Spleen (tissue), 11 donors: ENCODE data around the gene PRRG2. TPM values are rescaled to one million over a fixed set of nuclear protein-coding genes. Genes with fewer than 3 reads are reported as not detected.
A peak's percentile ranks its signal among the peaks of the same experiment; 100 is the strongest.
"Not testable (repeated sequence)": the region's sequence is repeated elsewhere in the genome, so short reads cannot be mapped to it uniquely, and the experiment has no call there.

Experiments used
- DNase-seq: peaks from one replicate; pipeline ENCODE4 v3.0.0-alpha.2; 2020
- H3K27ac ChIP-seq, 8 donors: fragments of 200-600 bp; sonication (generic) in 7 of 8; 1 replicate in 4 of 8; 2 replicates in 4 of 8; pipeline versions ENCODE4 v1.5.0 to v1.8.0; 2016 to 2021; ENCODE audit warnings: inconsistent platforms in 4 of 8, mild to moderate bottlenecking in 4 of 8, moderate library complexity in 1 of 8
- H3K27me3 ChIP-seq, 7 donors: fragments of 200-600 bp; sonication (generic) in 6 of 7; replicated peaks in 1 of 7; 1 replicate in 4 of 7; 2 replicates in 3 of 7; pipeline versions ENCODE4 v1.5.0 to v1.8.0; 2016 to 2021; ENCODE audit warnings: inconsistent platforms in 3 of 7, mild to moderate bottlenecking in 1 of 7
- H3K36me3 ChIP-seq, 6 donors: fragments of 200-600 bp; sonication (generic) in 5 of 6; 1 replicate in 4 of 6; 2 replicates in 2 of 6; pipeline versions ENCODE4 v1.5.0 to v1.8.0; 2016 to 2021; ENCODE audit warnings: inconsistent platforms in 2 of 6
- H3K4me1 ChIP-seq, 6 donors: fragments of 200-600 bp; sonication (generic) in 5 of 6; 1 replicate in 3 of 6; 2 replicates in 3 of 6; pipeline versions ENCODE4 v1.5.0 to v1.8.0; 2016 to 2021; ENCODE audit warnings: inconsistent platforms in 3 of 6
- H3K4me3 ChIP-seq, 8 donors: fragments of 200-600 bp; sonication (generic) in 7 of 8; 1 replicate in 4 of 8; 2 replicates in 4 of 8; pipeline versions ENCODE4 v1.5.0 to v1.8.0; 2016 to 2021; ENCODE audit warnings: inconsistent platforms in 4 of 8, mild to moderate bottlenecking in 4 of 8, moderate library complexity in 2 of 8
- H3K9me3 ChIP-seq, 8 donors: fragments of 200-600 bp; sonication (generic) in 7 of 8; 1 replicate in 4 of 8; 2 replicates in 4 of 8; pipeline versions ENCODE4 v1.5.0 to v1.8.0; 2016 to 2021; ENCODE audit warnings: inconsistent platforms in 4 of 8
- POLR2A ChIP-seq, 3 donors: fragments of 450-650 bp; IDR thresholded peaks; one replicate each; pipeline ENCODE4 v1.5.1; 2017; ENCODE audit warnings: antibody characterized with exemption in 3 of 3, mild to moderate bottlenecking in 1 of 3
- POLR2AphosphoS5 ChIP-seq, 3 donors: sonication (generic); formaldehyde crosslinking; IDR thresholded peaks; one replicate each; pipeline ENCODE4 v1.5.1; 2017; ENCODE audit warnings: antibody characterized with exemption in 3 of 3
- WGBS, 5 donors: extraction: QIAGEN DNeasy Blood & Tissue Kit in 3 of 5; methylation state at CpG; one replicate each; pipeline versions ENCODE4 v1.1.5 to v1.1.7; 2013 to 2018; 5-methylcytosine and 5-hydroxymethylcytosine counted together
- intact Hi-C: fragments of 100-400 bp; cut with DNase I; formaldehyde crosslinking; loops from one replicate; pipeline ENCODE4 v1.15.0; 2023; ENCODE audit warnings: low total_unique reads
- polyA plus RNA-seq, 3 donors: library from polyadenylated mRNA; stranded (reverse); fragments of 200-250 nt; gene quantifications; one replicate each; pipeline ENCODE4 v1.2.1, GENCODE V29; 2013
- total RNA-seq, 7 donors: library from RNA; depleted of rRNA in 3 of 7; stranded (reverse); fragments of >200 nt in 3 of 7; fragmentation: NEBNext Ultra II Directional in 4 of 7; extraction: Animal tissue kit (Norgen Biotek cat#: 25700) in 4 of 7; gene quantifications; one replicate each; pipeline versions ENCODE4 v1.1.0 to v1.2.1, GENCODE V29; 2016 to 2021
- TF ChIP-seq, protein P1 (sequence below), 11 experiments: fragments of 200-600 bp in 7 of 11; fragments of 450-650 bp in 4 of 11; sonication (generic) in 4 of 11; IDR thresholded peaks in 8 of 11; conservative IDR thresholded peaks in 3 of 11; 1 replicate in 7 of 11; 2 replicates in 4 of 11; pipeline versions ENCODE4 v1.4.0 to v1.8.0; 2016 to 2021; ENCODE audit warnings: antibody characterized with exemption in 11 of 11, inconsistent platforms in 4 of 11, mild to moderate bottlenecking in 1 of 11
- donor health status: healthy with polysubstance abuse.
- donor health status: DM: no; HTN: no; CAD: no; lungs with moderate emphysema.
- donor health status: DM: no; HTN: no; CAD: no.
- donor health status: Bipolar disorder and iron deficiency.
- donor health status: healthy.
- donor health status: DM: no; HTN: no; CAD: no.
- donor health status: DM: yes; HTN: yes; CAD: no.

PRRG2 gene
- total and polyA plus RNA-seq, 10 donors, result 0.37 to 7.9 (median 1.3) TPM

DNA sequence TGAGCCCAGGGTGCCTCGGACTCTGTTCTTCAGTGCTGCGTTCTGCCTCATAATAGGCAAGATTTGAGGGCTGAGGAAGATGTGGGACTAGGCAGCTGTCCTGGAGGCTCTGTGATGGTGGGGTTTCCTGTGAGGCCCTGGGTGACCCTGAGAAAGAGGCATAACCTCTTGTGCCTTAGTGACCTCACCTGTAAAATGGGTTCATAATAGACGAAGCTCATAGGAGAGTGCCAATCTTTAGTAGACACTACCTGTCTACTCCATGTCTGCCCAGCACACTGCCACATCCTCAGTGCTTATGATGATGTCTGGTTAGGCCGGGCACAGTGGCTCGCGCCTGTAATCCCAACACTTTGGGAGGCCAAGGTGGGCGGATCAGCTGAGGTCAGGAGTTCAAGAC lies 35.4 kb downstream of the PRRG2 start:
- H3K4me3 ChIP-seq, result no peak overlapping the region
- DNase-seq, result no peak
- TF ChIP-seq POLR2AphosphoS5 (IDR thresholded peaks at IDR 0.05), result no peak
- TF ChIP-seq, protein P1, sequence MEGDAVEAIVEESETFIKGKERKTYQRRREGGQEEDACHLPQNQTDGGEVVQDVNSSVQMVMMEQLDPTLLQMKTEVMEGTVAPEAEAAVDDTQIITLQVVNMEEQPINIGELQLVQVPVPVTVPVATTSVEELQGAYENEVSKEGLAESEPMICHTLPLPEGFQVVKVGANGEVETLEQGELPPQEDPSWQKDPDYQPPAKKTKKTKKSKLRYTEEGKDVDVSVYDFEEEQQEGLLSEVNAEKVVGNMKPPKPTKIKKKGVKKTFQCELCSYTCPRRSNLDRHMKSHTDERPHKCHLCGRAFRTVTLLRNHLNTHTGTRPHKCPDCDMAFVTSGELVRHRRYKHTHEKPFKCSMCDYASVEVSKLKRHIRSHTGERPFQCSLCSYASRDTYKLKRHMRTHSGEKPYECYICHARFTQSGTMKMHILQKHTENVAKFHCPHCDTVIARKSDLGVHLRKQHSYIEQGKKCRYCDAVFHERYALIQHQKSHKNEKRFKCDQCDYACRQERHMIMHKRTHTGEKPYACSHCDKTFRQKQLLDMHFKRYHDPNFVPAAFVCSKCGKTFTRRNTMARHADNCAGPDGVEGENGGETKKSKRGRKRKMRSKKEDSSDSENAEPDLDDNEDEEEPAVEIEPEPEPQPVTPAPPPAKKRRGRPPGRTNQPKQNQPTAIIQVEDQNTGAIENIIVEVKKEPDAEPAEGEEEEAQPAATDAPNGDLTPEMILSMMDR (IDR thresholded peaks at IDR 0.05 in 8 of 11, conservative IDR thresholded peaks at IDR 0.05 in 3 of 11), result no peak
- TF ChIP-seq POLR2A (IDR thresholded peaks at IDR 0.05), result no peak
- 95 to 99% (median 97%) methylated on average over 5 to 7 of the region's 7 CpGs for WGBS, 5 donors
- peaks cover 0 to 6% (median 0%) of the 10 kb centered on the region in 8 donors for H3K9me3 ChIP-seq
- peaks cover 0 to 31% (median 22%) of the 10 kb centered on the region in 6 donors for H3K4me1 ChIP-seq
- H3K36me3 ChIP-seq, result peaks cover 0 to 95% (median 61%) of the 10 kb centered on the region in 6 donors
- H3K27ac ChIP-seq, result no peak overlapping the region
- intact Hi-C loops, result no loop called here
- no peaks in the 10 kb centered on the region for H3K27me3 ChIP-seq

DNA sequence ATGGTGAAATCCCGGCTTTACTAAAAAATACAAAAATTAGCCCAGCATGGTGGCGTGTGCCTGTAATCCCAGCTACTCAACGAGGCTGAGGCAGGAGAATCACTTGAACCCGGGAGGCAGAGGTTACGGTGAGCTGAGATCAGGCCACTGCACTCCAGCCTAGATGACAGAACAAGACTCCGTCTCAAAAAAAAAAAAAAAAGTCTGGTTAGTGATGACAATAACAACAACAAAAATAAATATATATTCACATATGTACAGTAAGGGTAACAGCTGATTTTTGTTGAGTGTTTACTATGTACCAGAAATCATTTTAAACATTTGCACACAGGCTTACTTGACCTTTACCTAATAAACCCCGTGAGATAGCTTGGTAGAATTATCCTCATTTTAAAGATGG lies 35.8 kb downstream of the PRRG2 start:
- DNase-seq, result no peak
- H3K36me3 ChIP-seq, result peaks cover 0 to 98% (median 65%) of the 10 kb centered on the region in 6 donors
- peaks cover 0 to 29% (median 20%) of the 10 kb centered on the region in 6 donors for H3K4me1 ChIP-seq
- TF ChIP-seq POLR2AphosphoS5 (IDR thresholded peaks at IDR 0.05) (no peak), POLR2A (IDR thresholded peaks at IDR 0.05) (no peak)
- TF ChIP-seq, protein P1 (IDR thresholded peaks at IDR 0.05 in 8 of 11, conservative IDR thresholded peaks at IDR 0.05 in 3 of 11), result no peak
- H3K4me3 ChIP-seq, result no peak overlapping the region
- 89 to 99% (median 93%) methylated on average over 7 of the region's 7 CpGs for WGBS, 5 donors
- intact Hi-C loops, result no loop called here
- H3K27me3 ChIP-seq, result no peaks in the 10 kb centered on the region
- no peak overlapping the region for H3K27ac ChIP-seq
- peaks cover 0 to 6% (median 0%) of the 10 kb centered on the region in 8 donors for H3K9me3 ChIP-seq

- intact Hi-C loops, result not testable (repeated sequence)
- WGBS, 5 donors, result 90 to 97% (median 93%) methylated on average over 13 of the region's 13 CpGs
Measured at GRCh38 chr19:49617860-49618259, 36.7 kb downstream of the PRRG2 start.

DNA sequence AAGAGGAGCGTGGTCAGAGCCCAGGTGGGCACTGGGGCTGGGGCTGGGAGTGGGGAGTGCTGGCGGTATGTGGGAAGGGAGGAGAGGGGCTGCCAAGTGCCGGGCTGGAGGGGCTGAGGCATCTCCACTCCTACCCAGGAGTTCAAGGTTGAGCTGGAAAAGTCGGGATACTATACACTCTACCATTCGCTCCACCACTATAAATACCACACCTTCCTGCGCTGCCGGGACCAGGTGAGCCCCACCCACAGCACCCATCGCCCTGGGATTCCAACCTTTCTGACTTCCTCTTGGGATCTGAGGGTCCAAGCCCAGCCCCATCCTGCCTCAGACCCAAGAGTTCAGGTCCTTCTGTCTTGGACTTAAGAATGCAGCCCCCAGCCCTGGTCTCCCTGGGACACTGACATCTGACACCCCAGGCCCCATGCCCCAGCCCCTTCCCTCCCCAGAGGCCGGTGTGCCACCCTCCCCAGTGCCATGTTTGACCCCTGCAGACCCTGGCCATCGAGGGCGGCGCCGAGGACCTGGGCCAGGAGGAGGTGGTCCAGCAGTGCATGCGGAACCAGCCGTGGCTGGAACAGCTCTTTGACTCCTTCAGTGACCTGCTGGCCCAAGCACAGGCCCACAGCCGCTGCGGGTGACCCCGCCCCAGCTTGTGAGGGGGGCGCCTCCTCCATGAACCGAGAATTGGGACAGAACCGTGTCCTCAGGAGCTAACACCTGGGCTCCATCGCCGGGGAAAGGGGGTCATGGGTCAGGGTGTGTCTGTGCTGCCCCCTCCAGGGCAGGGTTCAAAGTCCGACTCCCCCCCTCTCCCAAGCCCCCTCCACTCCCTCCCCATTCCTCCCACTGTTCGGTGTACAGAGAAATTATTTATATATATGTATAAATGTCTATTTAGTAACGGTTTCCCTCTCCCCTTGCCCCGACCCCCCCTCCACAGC lies 44.1 kb downstream of the PRRG2 start:
- Histone ChIP-seq H3K9me3 (no peaks in the 10 kb centered on the region), H3K4me1 (peaks cover 0 to under 1% (median 0%) of the 10 kb centered on the region in 6 donors), H3K27ac (no peak overlapping the region), H3K27me3 (no peaks in the 10 kb centered on the region), H3K36me3 (peaks cover 0 to 85% (median 38%) of the 10 kb centered on the region in 6 donors), H3K4me3 (no peak overlapping the region)
- TF ChIP-seq POLR2A (IDR thresholded peaks at IDR 0.05) (no peak), POLR2AphosphoS5 (IDR thresholded peaks at IDR 0.05) (peak in 1 of 3 donors; percentile 10)
- no peak for DNase-seq
- intact Hi-C loops, result no loop called here
- 89 to 94% (median 90%) methylated on average over 12 to 27 of the region's 27 CpGs for WGBS, 5 donors

More at GRCh38 chr19:49617860-49618259, 36.7 kb downstream of the PRRG2 start:
- Histone ChIP-seq H3K4me1 (peaks cover 0 to 20% (median 11%) of the 10 kb centered on the region in 6 donors), H3K36me3 (peaks cover 0 to 98% (median 67%) of the 10 kb centered on the region in 6 donors)
- H3K27me3 ChIP-seq, H3K4me3 ChIP-seq, H3K9me3 ChIP-seq, DNase-seq, H3K27ac ChIP-seq: not testable (repeated sequence)

DNA sequence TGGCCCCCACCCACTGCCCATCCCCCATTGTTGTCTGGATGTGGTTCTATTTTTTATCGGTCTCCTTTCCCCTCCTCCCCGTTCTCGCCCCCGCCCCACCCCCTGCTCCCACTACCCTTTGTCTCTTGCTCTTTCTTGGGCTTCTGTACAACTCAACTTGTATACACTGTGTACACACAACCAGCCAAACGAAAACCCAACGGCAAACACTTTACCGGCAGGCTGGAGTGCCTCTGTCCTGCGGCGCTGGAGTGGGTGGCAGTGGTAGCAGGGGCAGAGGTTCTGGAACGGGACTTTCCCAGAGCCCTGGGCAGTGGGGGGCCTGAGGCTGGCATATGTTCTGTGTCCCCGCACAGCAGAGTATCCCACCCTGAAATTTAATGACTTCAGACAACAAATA lies 45.1 kb downstream of the PRRG2 start:
- Histone ChIP-seq H3K27ac (no peak overlapping the region), H3K4me1 (peaks cover 0 to 10% (median 3%) of the 10 kb centered on the region in 6 donors), H3K36me3 (peaks cover 0 to 75% (median 35%) of the 10 kb centered on the region in 6 donors), H3K27me3 (no peaks in the 10 kb centered on the region), H3K9me3 (no peaks in the 10 kb centered on the region), H3K4me3 (no peak overlapping the region)
- intact Hi-C loops, result no loop called here
- DNase-seq, result no peak
- TF ChIP-seq POLR2A (IDR thresholded peaks at IDR 0.05) (no peak), POLR2AphosphoS5 (IDR thresholded peaks at IDR 0.05) (no peak)
- TF ChIP-seq, protein P1 (IDR thresholded peaks at IDR 0.05 in 8 of 11, conservative IDR thresholded peaks at IDR 0.05 in 3 of 11), result no peak
- 88 to 94% (median 90%) methylated on average over 11 of the region's 11 CpGs for WGBS, 5 donors
